Measurements from ENCODE around the gene HMG20A. TPM values are rescaled to one million over a fixed set of nuclear protein-coding genes. Genes with fewer than 3 reads are reported as not detected.

The HMG20A gene
- polyA plus RNA-seq, 3 donors, result 11.6 to 26.4 (median 17.7) TPM

DNA sequence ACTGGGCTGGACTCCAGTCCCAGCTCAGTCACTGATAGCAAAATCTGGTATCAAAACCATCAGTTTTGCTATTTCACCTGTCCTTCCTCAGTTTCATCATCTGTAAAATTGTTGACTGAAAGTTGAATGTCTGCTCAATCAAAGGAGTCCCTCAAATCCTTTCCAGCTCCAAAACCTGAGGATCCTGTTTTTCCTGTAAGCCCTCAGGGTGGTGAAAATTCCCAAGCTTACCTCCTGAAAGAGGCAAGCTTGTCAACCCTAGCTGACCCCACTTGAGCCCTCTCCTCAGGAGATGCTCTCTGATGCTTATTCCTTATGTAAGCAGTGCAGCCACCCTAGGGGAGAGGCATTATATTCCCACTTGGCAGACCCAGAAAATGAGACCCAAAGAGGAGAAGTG is 82.6 kb downstream of the HMG20A start:
- peaks cover 6 to 9% of the 10 kb centered on the region in 2 donors for H3K36me3 Mint-ChIP-seq
- no peaks in the 10 kb centered on the region for H3K79me2 ChIP-seq (ENCODE audit: insufficient read depth, low read length)
- no peak overlapping the region for H3K4me2 ChIP-seq (replicated peaks; ENCODE audit: extremely low read depth, low read length, poor library complexity, severe bottlenecking)
- H3K27ac Mint-ChIP-seq, result no peak overlapping the region
- H3K9ac ChIP-seq (ENCODE audit: insufficient read depth, low read length, poor library complexity, severe bottlenecking), result no peak overlapping the region
- no peak for DNase-seq
- intact Hi-C loops (cut with micrococcal nuclease), result no loop called here
- H3K9me3 Mint-ChIP-seq, result no peaks in the 10 kb centered on the region
- peaks cover 17 to 31% (median 23%) of the 10 kb centered on the region in 3 donors for H3K27me3 Mint-ChIP-seq (ENCODE audit: low read depth in 3 of 3)
- no peaks in the 10 kb centered on the region for H3K9me3 ChIP-seq (replicated peaks in 1 of 2; ENCODE audit: control insufficient read depth in 1 of 2, insufficient read depth in 1 of 2, low read length in 2 of 2)
- H3K4me3 Mint-ChIP-seq, result no peak overlapping the region
- peaks cover 0 to 5% of the 10 kb centered on the region in 2 donors for H3K27me3 ChIP-seq (ENCODE audit: control insufficient read depth in 2 of 2, insufficient read depth in 2 of 2, low read length in 2 of 2)
- H3K4me1 Mint-ChIP-seq, result peaks cover 20% of the 10 kb centered on the region
- no peak overlapping the region for H3K4me3 ChIP-seq (replicated peaks in 1 of 3; ENCODE audit: low read depth in 2 of 3, low read length in 3 of 3)
- no peaks in the 10 kb centered on the region for H4K20me1 ChIP-seq (ENCODE audit: insufficient read depth, low read length)
- H3K36me3 ChIP-seq (replicated peaks in 1 of 2; ENCODE audit: control insufficient read depth in 1 of 2, insufficient read depth in 2 of 2, low read length in 2 of 2), result no peaks in the 10 kb centered on the region
- H3K4me1 ChIP-seq (ENCODE audit: control insufficient read depth in 1 of 2, insufficient read depth in 2 of 2, low read length in 2 of 2), result peaks cover 14 to 16% of the 10 kb centered on the region in 2 donors
- TF ChIP-seq CTCF (IDR thresholded peaks at IDR 0.05), result no peak
- H3K27ac ChIP-seq (ENCODE audit: low read depth in 1 of 2, low read length in 2 of 2), result no peak overlapping the region
- H2AFZ ChIP-seq (ENCODE audit: insufficient read depth, low read depth, low read length, poor library complexity, severe bottlenecking), result no peak overlapping the region

DNA sequence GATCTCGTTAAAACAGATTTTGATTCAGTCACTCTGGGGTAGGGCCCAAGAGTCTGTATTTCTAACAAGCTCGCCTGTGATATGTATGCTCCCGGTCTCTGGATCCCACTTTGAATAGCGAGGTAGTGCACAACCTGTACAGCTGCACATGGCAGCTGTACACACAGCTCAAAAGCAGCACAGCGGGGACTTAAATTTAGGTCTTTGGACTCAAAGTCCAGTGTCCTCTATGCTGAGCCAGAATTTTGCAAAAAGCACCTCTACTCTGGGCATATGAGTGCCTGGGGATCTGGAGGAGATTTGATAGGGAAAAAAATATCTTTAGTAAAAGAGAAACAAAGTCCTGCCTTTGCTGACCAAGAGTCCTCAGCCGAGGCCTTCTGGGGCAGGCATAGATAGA is 83.1 kb downstream of the HMG20A start:
- H3K27ac ChIP-seq (ENCODE audit: low read depth in 1 of 2, low read length in 2 of 2), result no peak overlapping the region
- no peak overlapping the region for H2AFZ ChIP-seq (ENCODE audit: insufficient read depth, low read depth, low read length, poor library complexity, severe bottlenecking)
- Mint-ChIP-seq H3K9me3 (no peaks in the 10 kb centered on the region), H3K27me3 (ENCODE audit: low read depth in 3 of 3) (peaks cover 17 to 34% (median 28%) of the 10 kb centered on the region in 3 donors), H3K4me1 (peaks cover 25% of the 10 kb centered on the region), H3K4me3 (no peak overlapping the region), H3K36me3 (peaks cover 6 to 8% of the 10 kb centered on the region in 2 donors), H3K27ac (no peak overlapping the region)
- H3K79me2 ChIP-seq (ENCODE audit: insufficient read depth, low read length), result no peaks in the 10 kb centered on the region
- H3K4me1 ChIP-seq (ENCODE audit: control insufficient read depth in 1 of 2, insufficient read depth in 2 of 2, low read length in 2 of 2), result peaks cover 20 to 21% of the 10 kb centered on the region in 2 donors
- no peaks in the 10 kb centered on the region for H3K9me3 ChIP-seq (replicated peaks in 1 of 2; ENCODE audit: control insufficient read depth in 1 of 2, insufficient read depth in 1 of 2, low read length in 2 of 2)
- no peak overlapping the region for H3K4me2 ChIP-seq (replicated peaks; ENCODE audit: extremely low read depth, low read length, poor library complexity, severe bottlenecking)
- no peak overlapping the region for H3K4me3 ChIP-seq (replicated peaks in 1 of 3; ENCODE audit: low read depth in 2 of 3, low read length in 3 of 3)
- no peaks in the 10 kb centered on the region for H4K20me1 ChIP-seq (ENCODE audit: insufficient read depth, low read length)
- no peak overlapping the region for H3K9ac ChIP-seq (ENCODE audit: insufficient read depth, low read length, poor library complexity, severe bottlenecking)
- WGBS (ENCODE audit: insufficient coverage), result 98% methylated on average over 5 of the region's 6 CpGs
- no peak for TF ChIP-seq CTCF (IDR thresholded peaks at IDR 0.05)
- DNase-seq, result no peak
- H3K36me3 ChIP-seq (replicated peaks in 1 of 2; ENCODE audit: control insufficient read depth in 1 of 2, insufficient read depth in 2 of 2, low read length in 2 of 2), result no peaks in the 10 kb centered on the region
- peaks cover 0 to 5% of the 10 kb centered on the region in 2 donors for H3K27me3 ChIP-seq (ENCODE audit: control insufficient read depth in 2 of 2, insufficient read depth in 2 of 2, low read length in 2 of 2)
- intact Hi-C loops (cut with micrococcal nuclease), result no loop called here

Measured in CD14-positive monocyte (primary cell).